ENCODE data around the gene POLN.
A peak's percentile ranks its signal among the peaks of the same experiment; 100 is the strongest.
"Not testable (repeated sequence)": the region's sequence is repeated elsewhere in the genome, so short reads cannot be mapped to it uniquely, and the experiment has no call there.

Gene POLN

DNA sequence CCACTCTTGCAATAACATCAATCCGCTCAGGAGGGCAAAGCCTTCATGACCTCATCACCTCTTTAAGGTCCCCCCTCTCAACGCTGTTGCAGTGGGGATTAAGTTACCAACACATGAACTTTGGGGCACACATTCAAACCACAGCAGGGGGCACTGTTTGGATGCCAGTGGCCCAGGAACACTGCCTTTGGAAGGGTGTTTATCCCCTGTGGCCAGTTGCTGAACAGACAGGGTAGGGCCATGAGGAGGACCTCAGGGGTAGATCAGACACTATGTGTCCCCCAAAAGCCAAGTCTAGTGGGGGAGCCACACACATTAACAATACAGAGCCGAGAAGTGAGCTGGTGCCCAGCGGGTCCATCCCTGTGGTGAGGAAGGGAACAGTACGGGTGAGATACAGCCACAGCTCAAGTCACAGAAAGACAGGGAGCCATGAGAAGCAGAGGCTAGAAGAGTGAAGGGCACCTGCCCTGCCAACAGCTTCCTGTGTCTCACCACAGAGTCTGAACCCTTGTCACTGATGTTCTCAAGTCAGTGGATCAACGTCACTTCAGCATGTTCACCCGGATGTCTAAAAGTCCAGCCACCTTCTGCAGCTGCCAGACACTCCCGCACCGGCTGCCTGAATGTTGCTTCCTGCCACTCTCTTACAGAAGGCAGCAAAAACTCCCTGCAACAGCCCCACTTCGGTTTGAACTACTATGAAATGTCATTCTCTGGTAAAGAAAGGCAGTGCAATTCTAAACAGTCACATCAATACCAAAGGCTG lies 39.8 kb upstream of the POLN start:
- Mint-ChIP-seq H3K36me3 (ENCODE audit: low read depth) (no peaks in the 10 kb centered on the region), H3K27me3 (no peaks in the 10 kb centered on the region), H3K4me3 (peak overlapping the region; percentile 9), H3K4me1 (peaks cover 29% of the 10 kb centered on the region), H3K9me3 (no peaks in the 10 kb centered on the region), H3K27ac (peak overlapping the region; percentile 80)
- DNase-seq = peak; percentile 61
- peak; percentile 93 for ATAC-seq

DNA sequence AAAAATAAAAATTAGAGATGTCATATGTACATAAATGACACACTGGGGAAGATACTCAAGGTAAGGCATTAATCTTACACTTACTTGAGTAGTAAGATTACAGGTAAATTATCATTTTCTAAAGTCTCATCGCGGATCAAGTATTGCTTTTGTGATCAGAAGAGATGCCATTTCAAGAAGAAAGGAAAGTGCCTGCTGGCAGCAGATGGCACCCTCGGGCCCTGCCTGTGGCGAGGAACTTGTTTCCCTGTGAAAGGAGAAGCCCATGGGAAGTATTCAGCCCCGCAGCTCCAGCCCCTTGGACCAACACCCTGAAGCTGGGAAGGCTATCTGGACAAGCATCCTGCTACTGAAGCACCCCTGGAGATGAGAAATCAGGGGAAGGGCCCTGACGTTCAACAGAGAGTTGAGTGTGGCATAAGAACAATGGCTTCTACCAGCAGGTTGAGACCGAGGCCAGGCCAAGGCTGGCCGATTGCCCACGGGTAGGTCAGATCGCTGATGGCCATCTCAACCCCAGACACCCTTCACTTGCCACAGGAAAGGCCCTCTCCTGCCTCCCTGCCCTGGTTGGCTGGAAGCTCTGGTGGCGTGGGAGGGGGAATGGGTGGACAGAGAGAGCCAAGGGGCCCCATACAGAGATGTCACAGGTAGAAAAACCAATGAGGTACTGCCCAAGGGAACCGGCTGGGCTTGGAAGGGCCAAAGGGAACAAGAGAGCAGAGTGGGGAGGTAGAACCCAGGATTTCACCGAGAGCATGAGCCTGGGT lies 38.8 kb upstream of the POLN start:
- no peak overlapping the region for H3K4me3 Mint-ChIP-seq
- no peaks in the 10 kb centered on the region for H3K9me3 Mint-ChIP-seq
- no peaks in the 10 kb centered on the region for H3K27me3 Mint-ChIP-seq
- no peaks in the 10 kb centered on the region for H3K36me3 Mint-ChIP-seq (ENCODE audit: low read depth)
- DNase-seq (no peak), ATAC-seq (no peak)
- peaks cover 29% of the 10 kb centered on the region for H3K4me1 Mint-ChIP-seq
- peak overlapping the region; percentile 80 for H3K27ac Mint-ChIP-seq

DNA sequence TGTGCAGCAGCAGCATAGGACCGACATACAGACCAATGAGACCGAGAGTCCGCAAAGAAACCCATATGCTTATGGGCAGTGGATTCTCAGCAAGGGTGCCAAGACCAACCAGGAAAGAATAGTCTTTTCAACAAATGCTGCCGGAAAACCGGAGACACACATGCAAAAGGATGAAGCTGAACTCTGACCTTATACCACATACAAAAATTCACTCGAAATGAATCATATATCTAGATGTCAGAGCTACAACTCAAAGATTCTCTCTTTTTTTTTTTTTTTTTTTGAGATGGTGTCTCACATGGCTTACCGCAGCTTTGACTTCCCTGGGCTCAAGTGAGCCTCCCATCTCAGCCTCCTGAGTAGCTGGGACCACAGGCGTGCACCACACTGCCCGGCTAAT lies 36.0 kb upstream of the POLN start:
- Mint-ChIP-seq H3K9me3 (no peaks in the 10 kb centered on the region), H3K27ac (no peak overlapping the region), H3K4me1 (peaks cover 21% of the 10 kb centered on the region), H3K4me3 (no peak overlapping the region), H3K36me3 (ENCODE audit: low read depth) (no peaks in the 10 kb centered on the region), H3K27me3 (no peaks in the 10 kb centered on the region)
- DNase-seq = no peak
- ATAC-seq = no peak

DNA sequence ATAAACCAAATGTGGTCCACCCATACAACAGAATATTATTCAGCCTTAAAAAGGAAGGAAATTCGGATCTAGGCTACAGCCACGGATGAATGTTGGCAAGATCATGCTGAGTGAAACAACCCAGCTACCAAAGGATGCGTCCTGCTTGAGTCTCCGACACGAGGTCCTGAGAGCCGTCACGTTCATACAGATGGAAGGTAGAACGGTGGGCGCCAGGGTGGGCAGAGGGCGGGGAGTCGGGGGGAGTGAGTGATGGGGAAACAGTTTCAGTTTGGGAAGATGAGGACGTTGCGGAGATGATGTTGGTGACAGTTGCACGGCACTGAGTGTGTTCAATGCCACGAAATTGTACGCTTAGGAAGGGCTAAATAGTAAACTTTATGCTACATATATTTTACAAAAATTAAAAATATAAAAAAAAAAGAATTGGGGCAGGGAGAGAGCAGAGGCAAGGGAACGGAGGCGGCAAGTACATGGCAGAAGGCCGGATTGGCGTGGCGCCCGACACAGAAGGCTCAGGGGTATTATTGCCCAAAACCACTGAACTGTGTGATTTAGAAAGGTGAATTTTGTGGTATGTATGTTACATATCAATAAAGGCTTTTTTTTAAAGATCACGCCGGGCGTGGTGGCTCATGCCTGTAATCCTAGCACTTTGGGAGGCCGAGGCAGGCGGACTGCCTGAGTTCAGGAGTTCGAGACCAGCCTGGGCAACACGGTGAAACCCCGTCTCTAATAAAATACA lies 34.8 kb upstream of the POLN start:
- H3K27me3 Mint-ChIP-seq = no peaks in the 10 kb centered on the region
- no peak overlapping the region for H3K4me3 Mint-ChIP-seq
- no peak overlapping the region for H3K27ac Mint-ChIP-seq
- H3K36me3 Mint-ChIP-seq (ENCODE audit: low read depth) = no peaks in the 10 kb centered on the region
- DNase-seq (no peak), ATAC-seq (no peak)
- peaks cover 11% of the 10 kb centered on the region for H3K4me1 Mint-ChIP-seq
- H3K9me3 Mint-ChIP-seq = no peaks in the 10 kb centered on the region

DNA sequence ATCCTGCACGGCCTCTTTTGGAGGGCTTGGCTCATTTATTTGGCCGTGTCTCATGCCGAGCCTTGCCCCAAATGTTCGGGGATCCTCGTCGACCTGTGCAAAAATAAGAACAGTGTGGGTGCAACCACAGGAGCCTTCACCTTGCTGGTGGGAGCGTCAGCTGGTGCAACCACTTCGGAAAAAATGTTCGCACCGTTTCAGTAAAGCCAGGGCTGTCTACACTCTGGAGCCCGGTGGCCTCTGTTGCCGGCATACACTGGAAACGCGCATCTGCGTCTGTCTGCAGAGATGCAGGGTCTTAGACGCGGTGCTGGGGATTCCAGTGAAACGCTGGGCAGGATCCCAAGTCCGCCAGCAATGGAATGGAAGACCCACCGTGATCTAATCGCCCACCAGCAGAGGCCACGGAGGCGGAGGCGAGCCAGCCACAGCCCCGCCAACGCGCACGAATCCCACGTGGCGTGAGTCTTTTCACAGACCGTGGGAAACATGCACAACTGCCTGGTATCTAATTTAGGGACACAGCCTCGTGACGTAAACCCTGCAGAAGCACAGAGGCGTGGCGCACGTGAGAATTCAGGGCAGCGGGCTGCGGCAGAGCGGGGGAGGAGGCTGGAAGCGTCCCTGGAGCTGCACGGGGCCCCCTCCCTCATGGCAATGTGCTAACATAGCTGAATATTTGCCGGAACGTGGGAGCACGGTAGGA lies 33.8 kb upstream of the POLN start:
- DNase-seq (no peak), ATAC-seq (no peak)
- Mint-ChIP-seq H3K9me3 (no peaks in the 10 kb centered on the region), H3K27me3 (no peaks in the 10 kb centered on the region), H3K27ac (no peak overlapping the region), H3K4me1 (peaks cover under 1% of the 10 kb centered on the region), H3K4me3 (no peak overlapping the region), H3K36me3 (ENCODE audit: low read depth) (no peaks in the 10 kb centered on the region)

DNA sequence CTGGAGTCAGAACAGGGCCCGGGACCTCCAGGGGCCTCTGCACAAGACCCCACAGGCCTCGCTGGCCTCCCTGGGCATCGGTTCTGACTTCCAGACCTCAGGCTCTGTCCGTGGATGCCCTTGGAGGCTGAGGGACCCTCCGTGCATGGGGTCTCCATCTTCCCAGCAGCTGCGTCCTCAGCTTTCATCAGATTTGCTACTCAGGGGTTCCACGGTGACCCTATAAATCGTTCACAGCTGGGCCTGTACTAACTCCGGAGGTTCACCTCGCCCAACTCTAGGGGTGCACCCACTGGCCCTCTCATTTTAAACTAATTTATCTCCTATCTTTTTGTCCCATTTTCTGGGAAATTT lies 33.1 kb upstream of the POLN start:
- H3K36me3 Mint-ChIP-seq (ENCODE audit: low read depth); H3K4me1 Mint-ChIP-seq; H3K27ac Mint-ChIP-seq; H3K27me3 Mint-ChIP-seq; DNase-seq; H3K9me3 Mint-ChIP-seq; H3K4me3 Mint-ChIP-seq; ATAC-seq: not testable (repeated sequence)

DNA sequence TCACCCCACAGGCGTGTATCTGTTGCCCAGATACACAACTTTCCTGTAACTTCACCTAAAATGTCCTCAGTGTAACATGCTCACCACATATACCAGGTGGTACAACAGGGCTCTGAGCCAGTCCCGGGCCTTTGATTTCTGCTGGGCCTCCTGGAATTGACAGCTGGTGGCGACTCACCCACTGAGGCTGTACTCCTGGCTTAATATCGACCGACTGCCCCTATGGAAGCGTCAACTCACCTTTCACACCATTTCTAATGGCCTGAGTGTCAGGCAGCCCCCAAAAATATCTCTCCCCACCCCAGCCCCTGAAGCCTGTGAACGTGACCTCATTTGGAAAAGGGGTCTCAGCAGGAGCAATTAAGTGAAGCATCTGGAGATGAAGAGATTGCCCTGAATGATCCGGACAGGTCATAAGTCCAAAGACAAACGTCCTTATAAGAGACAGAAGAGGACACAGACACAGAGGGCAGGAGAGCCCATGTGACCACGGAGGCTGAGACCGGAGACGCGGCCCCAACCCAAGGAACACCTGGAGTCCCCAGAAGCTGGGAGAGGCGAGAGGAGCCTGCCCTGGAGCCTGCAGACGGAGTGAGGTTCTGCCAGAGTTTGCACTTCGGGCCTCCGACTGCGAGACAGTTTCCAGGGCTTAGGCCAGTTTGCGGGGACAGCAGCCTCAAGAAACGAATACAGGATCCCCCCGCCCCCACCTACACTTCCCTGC lies 32.6 kb upstream of the POLN start:
- ATAC-seq (no peak), DNase-seq (no peak)
- no peaks in the 10 kb centered on the region for H3K9me3 Mint-ChIP-seq
- no peak overlapping the region for H3K27ac Mint-ChIP-seq
- H3K27me3 Mint-ChIP-seq = no peaks in the 10 kb centered on the region
- no peaks in the 10 kb centered on the region for H3K36me3 Mint-ChIP-seq (ENCODE audit: low read depth)
- no peak overlapping the region for H3K4me3 Mint-ChIP-seq
- H3K4me1 Mint-ChIP-seq = no peaks in the 10 kb centered on the region

DNA sequence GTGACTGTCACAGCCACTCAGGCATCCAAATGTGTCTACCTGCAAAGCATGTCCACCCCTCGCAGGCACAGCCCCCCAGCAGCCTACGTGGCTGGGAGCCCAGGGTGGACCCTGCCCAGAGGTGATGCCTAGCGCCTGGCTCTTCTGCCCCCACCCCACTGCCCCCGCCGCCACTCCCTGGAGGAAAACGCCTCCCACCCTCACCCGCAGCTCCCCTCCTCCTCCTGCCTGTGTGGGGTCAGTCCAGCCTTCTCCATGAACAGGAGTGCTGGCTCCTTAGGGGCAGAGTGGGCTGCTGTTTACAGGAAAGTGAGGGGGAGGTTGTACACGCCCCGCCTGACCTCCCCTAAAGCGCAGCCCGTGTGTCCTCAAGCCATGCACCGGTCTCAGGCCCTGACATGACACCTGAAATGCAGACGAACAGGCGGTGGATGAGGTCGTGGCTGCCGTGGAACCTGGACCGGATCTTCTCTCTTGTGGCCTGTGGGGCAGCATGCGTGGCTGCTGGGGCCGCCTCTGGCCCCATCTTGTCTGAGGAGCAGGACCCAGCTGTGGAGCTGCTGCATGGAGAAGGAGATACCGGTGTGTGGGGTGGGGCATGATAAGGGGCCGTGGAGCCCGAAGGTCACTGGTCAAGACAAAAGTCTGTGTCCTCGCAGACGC lies 31.9 kb upstream of the POLN start:
- Mint-ChIP-seq H3K27ac (no peak overlapping the region), H3K9me3 (no peaks in the 10 kb centered on the region), H3K4me1 (no peaks in the 10 kb centered on the region), H3K27me3 (no peaks in the 10 kb centered on the region), H3K36me3 (ENCODE audit: low read depth) (no peaks in the 10 kb centered on the region), H3K4me3 (no peak overlapping the region)
- DNase-seq (no peak), ATAC-seq (no peak)

DNA sequence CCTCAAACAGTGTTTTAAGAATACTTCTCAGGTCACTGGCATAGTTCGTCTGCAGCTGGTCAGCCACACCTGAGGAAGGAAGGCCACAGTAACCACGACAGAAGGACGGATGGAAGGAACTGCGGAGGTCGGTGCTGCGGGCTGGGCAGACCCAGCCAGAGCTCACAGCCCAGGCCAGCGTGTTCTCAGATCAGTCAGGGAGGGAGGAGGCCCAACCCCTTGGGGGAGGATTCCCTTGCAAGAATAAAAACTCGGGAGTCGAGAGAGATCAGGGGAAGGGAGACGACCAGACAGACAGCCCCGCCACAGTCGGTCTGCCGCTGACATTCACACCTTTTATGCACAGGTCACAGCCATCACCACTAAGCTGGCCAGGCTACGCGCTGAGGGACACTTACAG lies 31.3 kb upstream of the POLN start:
- DNase-seq = no peak
- no peaks in the 10 kb centered on the region for H3K27me3 Mint-ChIP-seq
- H3K4me3 Mint-ChIP-seq = no peak overlapping the region
- no peak for ATAC-seq
- H3K36me3 Mint-ChIP-seq (ENCODE audit: low read depth) = no peaks in the 10 kb centered on the region
- H3K27ac Mint-ChIP-seq = no peak overlapping the region
- H3K9me3 Mint-ChIP-seq = no peaks in the 10 kb centered on the region
- no peaks in the 10 kb centered on the region for H3K4me1 Mint-ChIP-seq

DNA sequence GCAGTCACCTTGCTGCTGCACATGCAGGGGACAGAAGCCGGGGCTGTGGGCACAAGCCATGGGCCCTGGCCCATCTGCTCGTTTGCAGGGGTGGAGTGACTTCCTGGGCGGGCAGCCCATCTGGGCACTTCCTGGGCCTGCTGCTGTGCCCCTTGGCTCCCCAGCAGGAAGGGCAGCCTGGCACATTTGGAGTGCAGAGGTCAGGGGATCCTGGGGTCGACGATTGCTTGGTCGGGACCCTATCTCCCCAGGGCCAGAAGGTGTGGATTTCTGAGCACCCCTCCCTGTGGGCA lies 30.9 kb upstream of the POLN start:
- DNase-seq = no peak
- ATAC-seq = no peak
- no peaks in the 10 kb centered on the region for H3K9me3 Mint-ChIP-seq
- no peaks in the 10 kb centered on the region for H3K36me3 Mint-ChIP-seq (ENCODE audit: low read depth)
- H3K27ac Mint-ChIP-seq = no peak overlapping the region
- H3K4me3 Mint-ChIP-seq = no peak overlapping the region
- H3K27me3 Mint-ChIP-seq = no peaks in the 10 kb centered on the region
- no peaks in the 10 kb centered on the region for H3K4me1 Mint-ChIP-seq

DNA sequence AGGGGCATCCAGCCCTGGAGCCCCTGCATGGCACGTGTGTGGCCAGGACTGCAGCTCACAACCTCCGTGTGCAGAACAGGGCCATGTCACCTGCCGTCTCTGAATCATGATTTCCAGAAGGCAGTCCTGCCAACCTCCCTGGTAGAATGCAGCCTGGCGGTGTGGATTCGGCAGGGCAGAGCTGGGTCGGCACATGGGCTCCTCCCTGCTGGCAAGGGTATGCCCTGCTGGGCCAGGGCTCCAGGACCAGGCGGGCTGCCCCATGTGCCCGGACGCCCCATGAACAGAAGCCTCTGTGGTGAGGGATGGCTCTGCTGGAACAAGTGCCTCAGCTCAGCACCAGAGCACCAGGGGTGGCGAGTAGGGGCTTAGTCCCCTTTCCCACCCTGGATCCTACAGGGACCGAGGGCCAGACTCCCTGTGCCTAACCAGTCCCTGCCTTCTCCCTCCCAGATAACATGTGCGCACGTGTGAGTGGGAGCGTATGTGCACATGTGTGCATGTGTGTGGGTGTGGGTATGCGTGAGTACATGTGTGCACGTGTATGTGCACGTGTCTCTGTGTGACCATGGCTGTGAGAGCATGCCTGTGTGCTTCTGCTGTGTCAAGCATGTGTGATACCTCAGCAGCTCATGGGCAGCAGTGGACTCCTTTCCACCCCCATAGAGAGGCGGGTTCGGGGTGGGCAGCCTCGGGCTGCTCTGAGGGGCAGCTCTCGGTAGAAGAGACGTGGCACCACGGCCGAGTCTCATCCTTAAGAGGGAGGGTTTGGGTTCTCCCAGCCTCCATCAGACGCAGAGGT lies 30.3 kb upstream of the POLN start:
- no peak overlapping the region for H3K27ac Mint-ChIP-seq

DNA sequence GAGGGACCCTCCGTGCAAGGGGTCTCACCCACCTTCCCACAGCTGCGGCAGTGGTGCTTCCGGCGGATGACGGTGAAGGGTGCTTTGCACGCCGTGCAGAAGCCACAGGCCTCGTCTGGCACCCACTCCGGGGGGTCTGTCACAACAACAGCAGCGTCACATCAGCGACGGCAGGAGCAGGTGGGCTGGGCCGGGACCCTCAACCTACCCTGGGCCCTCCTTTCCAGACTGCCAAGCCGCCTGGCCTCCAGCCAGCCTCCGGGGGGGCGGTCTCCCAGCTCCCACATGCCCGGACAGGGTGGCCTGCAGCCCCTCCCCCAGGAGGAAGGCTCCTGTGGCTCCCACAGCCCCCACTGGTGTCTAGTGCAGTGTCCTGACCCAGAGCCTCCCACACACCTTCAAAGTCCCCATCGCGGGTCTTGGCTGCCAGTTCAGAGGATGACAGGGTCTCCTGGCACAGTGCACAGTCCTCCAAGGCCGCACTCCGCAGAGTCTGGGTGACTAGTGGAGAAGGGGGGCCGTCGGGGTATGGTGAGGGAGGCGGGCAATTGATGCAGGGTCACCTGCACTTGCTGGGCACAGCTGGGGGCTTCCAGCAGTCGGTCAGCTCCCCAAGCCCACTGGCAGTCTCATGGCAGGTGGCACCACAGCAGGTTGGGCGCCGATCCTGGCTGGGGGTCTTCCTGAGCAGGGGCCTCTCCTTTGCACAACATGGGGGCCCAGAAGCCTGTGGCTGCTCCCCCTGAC lies 29.5 kb upstream of the POLN start:
- no peak overlapping the region for H3K27ac Mint-ChIP-seq
- ATAC-seq (no peak), DNase-seq (no peak)
- no peaks in the 10 kb centered on the region for H3K9me3 Mint-ChIP-seq
- no peaks in the 10 kb centered on the region for H3K4me1 Mint-ChIP-seq
- H3K4me3 Mint-ChIP-seq = no peak overlapping the region
- H3K27me3 Mint-ChIP-seq = no peaks in the 10 kb centered on the region
- H3K36me3 Mint-ChIP-seq (ENCODE audit: low read depth) = no peaks in the 10 kb centered on the region

More for the DNA sequence above, 30.3 kb upstream of the POLN start:
- no peaks in the 10 kb centered on the region for H3K36me3 Mint-ChIP-seq (ENCODE audit: low read depth)
- H3K4me1 Mint-ChIP-seq = no peaks in the 10 kb centered on the region
- ATAC-seq = no peak
- H3K27me3 Mint-ChIP-seq = no peaks in the 10 kb centered on the region
- H3K9me3 Mint-ChIP-seq = no peaks in the 10 kb centered on the region
- no peak overlapping the region for H3K4me3 Mint-ChIP-seq
- DNase-seq = no peak

All from activated naive CD8-positive, alpha-beta T cell treated with anti-CD3 and anti-CD28 coated beads, Interleukin-2, amount 50 U/mL, for 24 hours (primary cell).